Calu3 (cell line): ENCODE results near the gene TBC1D9. TPM values are rescaled to one million over a fixed set of nuclear protein-coding genes. Genes with fewer than 3 reads are reported as not detected.

Experiments
- BruUV-seq: library from RNA; stranded (reverse); fragments of 400-500 nt; replicated peaks from 2 replicates; lab custom pipeline; 2021; lab: Mats Ljungman, UMichigan
- CTCF ChIA-PET: fragments of 300-600 bp; sonication (Branson Sonifier 250); formaldehyde crosslinking; loops from one replicate; lab custom pipeline; 2022; ENCODE audit warnings: antibody characterized with exemption; lab: Charles Lee
- DNase-seq: peaks from one replicate; pipeline ENCODE4 v3.0.0; 2022
- H3K27ac Mint-ChIP-seq: one replicate; pipeline ENCODE4 v1.8.0; 2022; ENCODE audit warnings: mixed read lengths; ENCODE audit not compliant: unreplicated experiment
- H3K27me3 Mint-ChIP-seq: one replicate; pipeline ENCODE4 v1.8.0; 2022; ENCODE audit warnings: mixed read lengths; ENCODE audit not compliant: unreplicated experiment
- H3K36me3 Mint-ChIP-seq: one replicate; pipeline ENCODE4 v1.8.0; 2022; ENCODE audit warnings: mild to moderate bottlenecking, moderate library complexity, mixed read lengths; ENCODE audit not compliant: insufficient read depth, unreplicated experiment
- H3K4me1 Mint-ChIP-seq: one replicate; pipeline ENCODE4 v1.8.0; 2022; ENCODE audit warnings: mild to moderate bottlenecking, low read depth, mixed read lengths; ENCODE audit not compliant: unreplicated experiment
- H3K4me3 Mint-ChIP-seq: one replicate; pipeline ENCODE4 v1.8.0; 2022; ENCODE audit warnings: mild to moderate bottlenecking, low read depth, moderate library complexity, mixed read lengths; ENCODE audit not compliant: unreplicated experiment
- H3K9me3 Mint-ChIP-seq: one replicate; pipeline ENCODE4 v1.8.0; 2022; ENCODE audit warnings: low read depth, mixed read lengths; ENCODE audit not compliant: unreplicated experiment
- intact Hi-C: fragments of 100-400 bp; cut with micrococcal nuclease; formaldehyde crosslinking; loops from one replicate; pipeline ENCODE4 v1.10.0; 2022; ENCODE audit not compliant: unreplicated experiment
- total RNA-seq: library from RNA; stranded (reverse); gene quantifications from 2 replicates; pipeline ENCODE4 v1.2.3, GENCODE V29; 2022
- TF ChIP-seq, protein P1 (sequence below): fragments of 200-600 bp; IDR thresholded peaks from one replicate; pipeline ENCODE4 v1.8.0; 2022; ENCODE audit warnings: antibody characterized with exemption; ENCODE audit not compliant: unreplicated experiment

The TBC1D9 gene
- total RNA-seq, 1 experiment from 2014 or later = 9.4 TPM

DNA sequence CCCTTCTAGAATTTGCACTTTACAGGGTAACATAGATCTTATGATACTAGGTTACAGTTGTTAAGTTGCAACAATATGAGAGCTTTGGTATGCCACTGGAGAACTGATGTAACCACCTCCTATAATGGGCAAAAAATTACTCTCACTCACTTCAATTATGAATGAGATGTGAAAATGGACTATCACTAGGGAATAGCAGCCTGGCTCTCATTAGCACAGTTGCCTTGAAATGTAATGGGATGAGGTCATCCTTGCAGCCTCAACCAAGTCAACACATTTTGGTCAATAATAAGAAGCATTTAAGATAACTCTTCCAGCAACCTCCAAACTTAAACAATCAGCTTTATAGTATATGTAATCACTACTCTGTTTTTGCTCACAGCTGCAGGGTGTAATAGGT is 69.4 kb downstream of the TBC1D9 start:
- Mint-ChIP-seq H3K4me1 (no peaks in the 10 kb centered on the region), H3K27me3 (peaks cover 13% of the 10 kb centered on the region), H3K9me3 (no peaks in the 10 kb centered on the region), H3K4me3 (no peak overlapping the region), H3K36me3 (no peaks in the 10 kb centered on the region), H3K27ac (no peak overlapping the region)
- CTCF ChIA-PET = no interaction called here
- intact Hi-C loops = no loop called here
- DNase-seq = no peak
- TF ChIP-seq, protein P1, sequence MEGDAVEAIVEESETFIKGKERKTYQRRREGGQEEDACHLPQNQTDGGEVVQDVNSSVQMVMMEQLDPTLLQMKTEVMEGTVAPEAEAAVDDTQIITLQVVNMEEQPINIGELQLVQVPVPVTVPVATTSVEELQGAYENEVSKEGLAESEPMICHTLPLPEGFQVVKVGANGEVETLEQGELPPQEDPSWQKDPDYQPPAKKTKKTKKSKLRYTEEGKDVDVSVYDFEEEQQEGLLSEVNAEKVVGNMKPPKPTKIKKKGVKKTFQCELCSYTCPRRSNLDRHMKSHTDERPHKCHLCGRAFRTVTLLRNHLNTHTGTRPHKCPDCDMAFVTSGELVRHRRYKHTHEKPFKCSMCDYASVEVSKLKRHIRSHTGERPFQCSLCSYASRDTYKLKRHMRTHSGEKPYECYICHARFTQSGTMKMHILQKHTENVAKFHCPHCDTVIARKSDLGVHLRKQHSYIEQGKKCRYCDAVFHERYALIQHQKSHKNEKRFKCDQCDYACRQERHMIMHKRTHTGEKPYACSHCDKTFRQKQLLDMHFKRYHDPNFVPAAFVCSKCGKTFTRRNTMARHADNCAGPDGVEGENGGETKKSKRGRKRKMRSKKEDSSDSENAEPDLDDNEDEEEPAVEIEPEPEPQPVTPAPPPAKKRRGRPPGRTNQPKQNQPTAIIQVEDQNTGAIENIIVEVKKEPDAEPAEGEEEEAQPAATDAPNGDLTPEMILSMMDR = no peak
- no TSS peak for BruUV-seq

DNA sequence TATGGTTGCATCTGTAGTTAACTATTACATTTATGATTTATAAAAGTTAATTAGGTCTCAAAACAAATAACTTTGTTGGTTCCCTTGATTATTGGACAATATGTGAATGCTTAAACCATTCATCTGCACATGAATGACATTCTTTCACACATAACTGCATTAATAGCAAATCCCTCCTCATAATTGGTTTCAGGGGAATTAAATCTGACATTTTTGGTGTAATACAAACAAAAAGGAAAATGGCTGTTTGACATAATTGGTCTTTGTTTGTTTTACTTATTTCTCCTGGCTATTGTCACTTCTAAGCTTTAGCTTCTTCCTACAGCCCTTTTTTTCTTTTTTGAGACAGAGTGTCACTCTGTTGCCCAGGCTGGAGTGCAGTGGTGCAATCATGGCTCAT is 71.9 kb downstream of the TBC1D9 start:
- BruUV-seq = no TSS peak
- TF ChIP-seq, protein P1 = no peak
- Mint-ChIP-seq H3K4me1 (no peaks in the 10 kb centered on the region), H3K27me3 (no peaks in the 10 kb centered on the region), H3K27ac (no peak overlapping the region), H3K4me3 (no peak overlapping the region), H3K9me3 (no peaks in the 10 kb centered on the region), H3K36me3 (no peaks in the 10 kb centered on the region)
- no peak for DNase-seq
- intact Hi-C loops = no loop called here
- CTCF ChIA-PET = no interaction called here

DNA sequence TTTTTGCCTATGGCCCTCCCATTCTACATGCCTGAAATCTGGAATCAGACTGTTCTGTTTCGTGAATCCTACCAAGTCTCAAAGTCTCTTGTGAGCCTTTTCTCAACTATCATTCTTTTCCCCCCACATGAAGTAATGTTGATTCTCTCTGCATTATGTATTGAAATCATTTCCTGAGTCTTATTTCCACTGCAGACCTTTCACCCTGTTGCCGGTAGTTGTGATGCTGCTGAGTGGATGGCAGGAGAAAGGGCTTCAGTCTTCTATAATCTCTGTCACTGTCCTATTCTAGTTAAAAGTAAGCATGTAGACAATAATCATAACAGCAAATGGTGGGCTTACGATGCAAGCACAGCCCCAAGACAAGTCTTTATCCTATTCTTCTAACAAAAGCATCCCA is 75.0 kb downstream of the TBC1D9 start:
- no peaks in the 10 kb centered on the region for H3K9me3 Mint-ChIP-seq
- CTCF ChIA-PET = no interaction called here
- no peak overlapping the region for H3K4me3 Mint-ChIP-seq
- TF ChIP-seq, protein P1 = no peak
- no peaks in the 10 kb centered on the region for H3K27me3 Mint-ChIP-seq
- H3K4me1 Mint-ChIP-seq = no peaks in the 10 kb centered on the region
- intact Hi-C loops = no loop called here
- H3K36me3 Mint-ChIP-seq = no peaks in the 10 kb centered on the region
- H3K27ac Mint-ChIP-seq = no peak overlapping the region
- BruUV-seq = no TSS peak
- DNase-seq = no peak

DNA sequence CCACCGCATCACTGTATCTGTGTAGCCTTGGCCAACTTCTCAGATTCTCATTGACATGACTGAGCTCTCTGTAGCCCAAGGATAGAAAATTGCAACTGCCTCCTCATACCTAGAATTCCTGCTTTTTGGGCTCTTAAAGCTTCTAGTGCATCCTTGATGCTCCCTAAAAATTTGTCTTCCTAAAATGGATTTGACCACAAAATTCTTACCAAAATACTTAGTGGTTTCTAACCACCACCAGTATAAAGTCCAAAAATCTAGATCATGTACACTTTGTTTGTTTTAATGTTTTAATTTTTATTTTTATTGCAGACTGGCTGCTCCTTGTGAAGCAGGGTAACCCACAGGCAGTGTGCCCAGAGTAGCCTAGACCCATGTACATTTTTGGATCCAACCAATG is 75.5 kb downstream of the TBC1D9 start:
- Mint-ChIP-seq H3K27ac (no peak overlapping the region), H3K9me3 (no peaks in the 10 kb centered on the region), H3K4me3 (no peak overlapping the region), H3K36me3 (no peaks in the 10 kb centered on the region), H3K27me3 (no peaks in the 10 kb centered on the region), H3K4me1 (no peaks in the 10 kb centered on the region)
- CTCF ChIA-PET = interaction anchor here (0.8 kb wide), 1 partner anchor 55 kb away, joined by 3 read pairs; no protein-coding TSS in a partner anchor
- no peak for DNase-seq
- intact Hi-C loops = no loop called here
- TF ChIP-seq, protein P1 = no peak
- no TSS peak for BruUV-seq
